AG08395 (cell line): ENCODE measurements around the gene ZZZ3.
A peak's percentile ranks its signal among the peaks of the same experiment; 100 is the strongest.
"Not testable (repeated sequence)": the region's sequence is repeated elsewhere in the genome, so short reads cannot be mapped to it uniquely, and the experiment has no call there.

Source experiments
- DNase-seq: peaks from one replicate; pipeline ENCODE4 v3.0.0; 2012; ENCODE audit warnings: mixed read lengths, low spot score

ZZZ3 gene

GRCh38 chr1:77682460-77683159 lies at the start of gene ZZZ3:
TSS of gene ZZZ3 (minus strand) at chr1:77682658. CDS start at chr1:77633354, 49,304 bp downstream.
- DNase-seq: peak; percentile 89

GRCh38 chr1:77732090-77732489 lies 49.6 kb upstream of the ZZZ3 start:
- DNase-seq: no peak

DNA sequence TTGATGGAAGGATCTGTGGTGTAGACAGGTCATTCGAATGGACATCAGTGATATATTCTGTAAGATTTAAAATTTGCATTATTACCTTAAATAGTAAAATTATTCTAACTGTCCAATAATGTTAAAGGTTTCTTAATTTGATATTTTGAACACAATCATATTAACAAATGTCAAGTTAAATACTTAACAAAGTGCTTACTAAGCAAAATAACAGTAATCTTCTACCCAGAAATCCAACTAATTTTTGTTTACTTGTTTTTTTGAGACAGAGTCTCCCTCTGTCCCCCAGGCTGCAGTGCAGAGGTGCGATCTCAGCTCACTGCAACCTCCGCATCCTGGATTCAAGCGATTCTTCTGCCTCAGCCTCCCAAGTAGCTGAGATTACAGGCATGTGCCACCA lies 43.2 kb upstream of the ZZZ3 start:
- DNase-seq: no peak

- DNase-seq: no peak
Measured at GRCh38 chr1:77718181-77718580, 35.7 kb upstream of the ZZZ3 start.

DNA sequence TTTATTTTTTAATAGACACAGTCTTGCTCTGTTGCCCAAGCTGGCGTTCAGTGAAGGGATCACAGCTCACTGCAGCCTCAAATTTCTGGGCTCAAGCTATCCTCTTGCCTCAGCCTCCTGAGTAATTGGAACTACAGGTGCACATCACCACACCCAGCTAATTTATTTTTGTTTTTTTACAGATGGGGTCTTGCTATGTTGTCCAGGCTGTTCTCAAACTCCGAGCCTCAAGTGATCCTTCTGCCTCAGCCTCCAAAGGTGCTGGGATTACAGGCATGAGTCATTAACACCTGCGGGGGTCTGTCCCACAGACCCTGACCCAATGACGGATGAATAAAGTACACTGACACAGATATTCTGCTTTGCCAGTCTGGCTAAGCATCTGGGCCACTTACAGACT lies 33.6 kb upstream of the ZZZ3 start:
- DNase-seq: no peak

GRCh38 chr1:77709727-77710126 lies 27.3 kb upstream of the ZZZ3 start:
- no peak for DNase-seq

DNA sequence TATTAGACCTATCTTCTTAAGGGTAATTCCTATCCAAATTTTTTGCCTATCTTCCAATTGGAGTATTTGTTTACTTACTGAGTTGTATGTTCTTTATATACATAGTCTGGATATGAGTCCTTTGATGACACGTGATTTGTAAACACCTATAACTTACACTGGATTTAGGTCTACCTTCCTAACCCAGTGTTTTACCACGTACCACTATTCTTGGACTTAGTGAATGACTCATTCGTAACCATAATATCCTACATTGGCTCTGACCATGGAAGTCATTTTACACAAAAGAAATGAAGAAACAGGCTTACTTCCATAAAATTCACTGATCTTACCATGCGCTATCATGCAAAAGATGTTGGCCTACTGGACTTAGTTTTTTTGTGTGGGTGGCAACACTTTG lies 23.9 kb upstream of the ZZZ3 start:
- DNase-seq: no peak

- no peak for DNase-seq
Measured at GRCh38 chr1:77704736-77705135, 22.3 kb upstream of the ZZZ3 start.

GRCh38 chr1:77699673-77700072 lies 17.2 kb upstream of the ZZZ3 start:
- not testable (repeated sequence) for DNase-seq

DNA sequence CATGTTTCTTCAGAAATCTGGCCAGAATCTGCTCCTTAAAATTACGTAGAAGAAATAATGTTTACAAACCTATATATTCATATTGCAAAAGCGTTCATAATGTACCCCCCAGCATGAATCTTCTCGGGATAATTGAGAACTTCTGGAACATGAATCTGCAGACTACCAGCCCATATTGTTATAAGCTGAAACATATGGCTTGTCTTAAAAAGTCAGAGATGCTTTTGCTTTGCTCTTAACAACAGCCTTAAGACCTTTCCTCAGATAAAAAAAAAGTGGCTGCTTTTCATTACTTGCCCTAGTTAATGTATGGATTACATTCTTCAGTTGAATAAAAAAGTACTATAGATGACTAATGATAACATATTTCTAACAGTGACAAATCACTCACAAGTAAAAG lies 15.0 kb upstream of the ZZZ3 start:
- no peak for DNase-seq

DNA sequence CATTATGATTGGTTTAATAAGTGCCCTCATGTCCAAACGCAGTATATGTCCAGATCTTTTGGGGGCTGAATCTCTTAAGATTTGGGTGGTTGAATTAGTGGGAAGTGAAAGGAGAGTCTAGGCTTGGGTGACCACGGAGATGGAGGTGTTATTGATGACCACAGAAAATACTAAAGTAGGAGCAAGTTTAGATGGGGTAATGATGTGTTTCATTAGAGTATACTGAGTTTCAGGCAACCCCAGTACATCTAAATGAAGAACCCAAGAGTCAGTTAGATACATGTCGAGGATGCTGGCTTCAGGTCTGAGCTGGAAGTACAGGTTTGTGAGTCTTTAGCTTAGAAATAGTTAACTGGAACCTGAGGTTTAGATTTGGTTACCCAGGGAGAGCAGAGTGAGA lies 6.5 kb upstream of the ZZZ3 start:
- DNase-seq: no peak

DNA sequence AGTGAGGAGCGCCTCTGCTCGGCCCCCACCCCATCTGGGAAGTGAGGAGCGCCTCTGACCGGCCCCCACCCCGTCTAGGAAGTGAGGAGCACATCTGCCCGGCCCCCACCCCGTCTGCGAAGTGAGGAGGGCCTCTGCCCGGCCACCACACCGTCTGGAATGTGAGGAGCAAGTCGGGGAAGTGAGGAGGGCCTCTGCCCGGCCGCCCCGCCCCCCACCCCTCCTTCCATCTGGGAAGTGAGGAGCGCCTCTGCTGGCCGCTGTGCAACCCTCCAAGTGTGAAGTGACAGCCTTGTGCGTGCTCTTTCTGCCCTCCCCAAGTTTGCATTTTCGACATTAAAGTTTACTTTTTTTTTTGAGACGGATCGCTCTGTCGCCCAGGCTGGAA lies 5.1 kb upstream of the ZZZ3 start:
- no peak for DNase-seq

GRCh38 chr1:77686796-77687518 lies 4.5 kb upstream of the ZZZ3 start:
- no peak for DNase-seq

DNA sequence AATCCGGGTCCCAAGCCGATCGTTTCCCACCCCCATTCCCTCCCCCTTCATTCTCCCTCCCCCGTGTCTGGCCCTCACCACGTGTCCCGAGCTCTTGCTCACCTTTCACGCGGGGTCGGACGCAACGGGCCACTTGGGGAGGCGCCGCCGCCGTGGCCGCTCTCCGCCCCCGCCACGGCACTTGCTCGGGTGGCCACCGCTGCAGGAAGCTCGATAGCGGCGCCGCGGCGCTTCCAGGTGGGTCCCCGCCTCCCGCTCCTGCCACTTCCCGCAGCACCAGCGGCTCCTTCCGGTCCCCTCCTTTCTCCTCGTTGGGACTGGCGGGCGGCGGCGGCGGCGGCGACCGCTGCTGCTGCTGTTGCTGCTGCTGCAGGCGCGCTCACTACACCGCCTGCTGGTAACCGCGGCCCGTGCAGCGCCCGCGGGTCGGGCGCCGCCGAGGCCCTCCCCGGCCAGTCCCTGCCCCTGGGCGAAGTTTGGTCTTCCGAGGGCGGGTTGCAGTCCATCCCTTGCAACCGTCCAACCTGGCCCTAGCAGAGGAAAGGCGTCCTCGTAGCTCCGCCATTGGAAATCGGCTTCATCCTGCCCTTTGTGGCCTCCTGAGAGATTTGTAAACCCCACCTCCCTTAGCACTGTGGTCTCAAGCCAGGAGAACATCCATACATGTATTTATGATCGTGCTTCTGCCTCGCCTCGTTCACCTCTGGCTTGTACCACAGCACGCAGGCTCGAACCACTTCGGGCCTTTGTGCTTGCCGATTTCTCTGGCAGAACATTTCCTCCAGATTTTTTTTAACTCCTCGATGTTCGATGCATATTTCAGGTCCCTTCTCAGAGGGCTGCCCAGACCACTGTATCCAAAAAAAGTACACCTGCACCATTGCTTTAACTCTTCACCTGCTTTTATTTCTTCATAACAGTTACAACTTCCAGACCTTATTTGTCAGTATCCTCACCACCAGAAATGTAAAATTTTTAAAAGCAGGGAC lies 996 bp upstream of the ZZZ3 start:
- peak; percentile 86 for DNase-seq

- DNase-seq: no peak
Measured at GRCh38 chr1:77680173-77680572, 2.3 kb downstream of the ZZZ3 start.

- no peak for DNase-seq
Measured at GRCh38 chr1:77678660-77679610, 3.5 kb downstream of the ZZZ3 start.

DNA sequence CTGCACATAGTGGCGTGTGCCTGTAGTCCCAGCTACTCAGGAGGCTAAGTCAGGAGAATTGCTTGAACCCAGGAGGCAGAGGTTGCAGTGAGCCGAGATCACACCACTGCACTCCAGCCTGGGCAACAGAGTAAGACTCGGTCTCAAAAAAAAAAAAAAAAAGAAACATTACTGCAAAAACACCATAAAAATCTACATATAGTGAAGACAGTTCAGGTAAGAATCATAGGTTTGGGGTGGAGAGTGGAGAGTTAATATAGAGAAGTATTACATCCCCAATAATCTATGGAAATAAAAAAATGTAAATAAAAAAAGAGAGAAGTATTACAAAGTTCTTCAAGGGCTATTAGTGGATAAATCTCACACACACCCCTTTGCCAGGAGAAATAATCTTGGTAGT lies 7.7 kb downstream of the ZZZ3 start:
- DNase-seq: not testable (repeated sequence)

DNA sequence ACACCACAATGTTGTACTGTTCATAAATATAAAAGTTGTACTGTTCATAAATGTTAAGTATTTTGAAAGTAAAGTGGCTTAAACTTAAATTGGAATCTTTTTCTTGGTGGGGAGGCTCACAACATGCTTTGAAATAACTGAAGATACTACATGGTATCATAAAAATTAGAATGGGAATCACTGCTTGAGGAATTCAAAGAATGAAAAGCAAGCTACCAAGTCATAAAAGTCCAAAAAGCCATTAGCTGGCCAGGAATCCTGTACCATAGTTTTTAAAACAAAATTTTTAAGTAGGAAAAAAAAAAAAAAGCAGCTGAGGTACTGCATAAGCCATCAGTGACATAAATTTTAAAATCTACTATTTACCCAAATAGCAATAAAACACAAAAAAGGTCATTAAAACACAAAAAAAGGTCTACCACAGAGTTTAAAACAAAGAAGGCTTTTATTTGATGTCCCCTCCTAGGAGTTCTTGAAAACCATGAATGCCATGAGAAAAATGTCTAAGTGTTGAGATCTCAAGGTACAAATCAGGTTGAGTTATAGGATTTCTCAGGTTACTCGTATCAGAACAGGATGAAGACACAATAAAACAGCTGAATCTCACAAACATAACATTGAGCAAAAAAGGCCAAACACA lies 8.6 kb downstream of the ZZZ3 start:
- DNase-seq: peak; percentile 46

- DNase-seq: no peak
Measured at GRCh38 chr1:77673030-77673429, 9.4 kb downstream of the ZZZ3 start.

GRCh38 chr1:77672374-77672773 lies 10.1 kb downstream of the ZZZ3 start:
- no peak for DNase-seq

GRCh38 chr1:77671836-77672235 lies 10.6 kb downstream of the ZZZ3 start:
- DNase-seq: peak; percentile 11
